K562 (cell line): ENCODE results near the gene SIGLEC7. TPM values are rescaled to one million over a fixed set of nuclear protein-coding genes. Genes with fewer than 3 reads are reported as not detected.

Source experiments
- ATF4 ChIP-seq: fragments of 450-650 bp; formaldehyde crosslinking; IDR thresholded peaks from 2 replicates; pipeline ENCODE4 v1.4.0; 2022; ENCODE audit warnings: mild to moderate bottlenecking, moderate library complexity
- CBX2 ChIP-seq: fragments of 200-600 bp; sonication (generic); IDR thresholded peaks from one replicate; pipeline ENCODE4 v1.6.1; 2012; ENCODE audit warnings: mild to moderate bottlenecking, low read length, inconsistent platforms; ENCODE audit not compliant: insufficient read depth, poor library complexity, severe bottlenecking
- DPF2 ChIP-seq: fragments of 450-650 bp; IDR thresholded peaks from 2 replicates; pipeline ENCODE4 v1.6.1; 2016
- FOXJ2 ChIP-seq: fragments of 200-800 bp; sonication (Bioruptor generic); IDR thresholded peaks from 2 replicates; pipeline ENCODE4 v1.6.1; 2016; ENCODE audit warnings: missing genetic modification characterization, missing compliant biosample characterization
- GATA2 ChIP-seq: sonication (generic); formaldehyde crosslinking; IDR thresholded peaks from 2 replicates; pipeline ENCODE4 v1.4.0; 2020; ENCODE audit warnings: mild to moderate bottlenecking, missing genetic modification reagents
- LCOR ChIP-seq: sonication (generic); formaldehyde crosslinking; IDR thresholded peaks from 2 replicates; pipeline ENCODE4 v1.8.0; 2022; ENCODE audit warnings: mild to moderate bottlenecking, missing genetic modification reagents
- MAFG ChIP-seq: fragments of 450-650 bp; conservative IDR thresholded peaks from 2 replicates; pipeline ENCODE4 v1.6.1; 2016; ENCODE audit warnings: missing genetic modification characterization, missing compliant biosample characterization
- MLLT1 ChIP-seq, 2 experiments: fragments of 450-650 bp; IDR thresholded peaks; 2 replicates each; pipeline ENCODE4 v1.6.1; 2016
- PBX2 ChIP-seq, 2 experiments: IDR thresholded peaks in 1 of 2; conservative IDR thresholded peaks in 1 of 2; 2 replicates each; pipeline ENCODE4 v1.6.1; 2016; ENCODE audit warnings: low read depth in 2 of 2, mild to moderate bottlenecking in 1 of 2, missing compliant biosample characterization in 1 of 2, missing genetic modification characterization in 1 of 2, moderate library complexity in 1 of 2
- POLR2A ChIP-seq: fragments of 450-650 bp; conservative IDR thresholded peaks from 2 replicates; pipeline ENCODE4 v1.6.1; 2016
- POLR2AphosphoS5 ChIP-seq: IDR thresholded peaks from 2 replicates; pipeline ENCODE4 v1.6.1; 2011; ENCODE audit warnings: mild to moderate bottlenecking, low read depth, low read length, moderate library complexity; ENCODE audit not compliant: control insufficient read depth, insufficient read depth
- TAF15 ChIP-seq: fragments of 200-400 bp; formaldehyde crosslinking; IDR thresholded peaks from 2 replicates; pipeline ENCODE4 v1.6.1; 2017; ENCODE audit warnings: mild to moderate bottlenecking, low read depth, low read length, moderate library complexity
- TCF7L2 ChIP-seq: fragments of 150-350 bp; IDR thresholded peaks from 2 replicates; pipeline ENCODE4 v1.6.1; 2016; ENCODE audit warnings: low read depth, mild to moderate bottlenecking, low read length, moderate library complexity
- XRCC3 ChIP-seq: fragments of 450-650 bp; IDR thresholded peaks from 2 replicates; pipeline ENCODE4 v1.6.1; 2017; ENCODE audit warnings: mild to moderate bottlenecking, moderate library complexity
- ZNF23 ChIP-seq: fragments of 250-450 bp; sonication (Bioruptor Pico); IDR thresholded peaks from 2 replicates; pipeline ENCODE4 v1.4.0; 2020; ENCODE audit warnings: mild to moderate bottlenecking
- polyA plus RNA-seq, 8 experiments: library from polyadenylated mRNA; depleted of rRNA in 4 of 8; stranded (reverse) in 5 of 8; unstranded in 3 of 8; fragments of >200 nt; fragmentation: Nextera tagmentation in 2 of 8; fragmentation: Illumina TruSeq in 1 of 8; extraction: Ambion mirVana in 2 of 8; extraction: Trizol in 1 of 8; gene quantifications; 2 replicates each; pipeline versions ENCODE4 v1.2.1 to v1.2.3, GENCODE V29; 2011 to 2014; ENCODE audit warnings: inconsistent platforms in 1 of 8, missing spikeins in 1 of 8
- total RNA-seq, 7 experiments: library from RNA; depleted of rRNA in 6 of 7; stranded (reverse); fragments of >200 nt in 6 of 7; fragmentation: Illumina TruSeq in 2 of 7; extraction: Trizol in 2 of 7; gene quantifications; 2 replicates each; pipeline versions ENCODE4 v1.2.1 to v1.2.3, GENCODE V29; 2011 to 2021; ENCODE audit warnings: low replicate concordance in 1 of 7
- TF ChIP-seq, protein P1 (sequence below): fragments of 450-650 bp; IDR thresholded peaks from 2 replicates; pipeline ENCODE4 v1.6.1; 2018; ENCODE audit not compliant: partially characterized antibody
- TF ChIP-seq, protein P2 (sequence below), 2 experiments: fragments of 450-650 bp; conservative IDR thresholded peaks; 2 replicates each; pipeline ENCODE4 v1.6.1; 2017; ENCODE audit warnings: mild to moderate bottlenecking in 2 of 2, moderate library complexity in 2 of 2

The SIGLEC7 gene
- total and polyA plus RNA-seq, 9 of the 15 experiments (the other 6 are each of a cell fraction or from before 2014, with no cell fraction given) = 0.10 to 0.12 TPM; not detected in 7

DNA sequence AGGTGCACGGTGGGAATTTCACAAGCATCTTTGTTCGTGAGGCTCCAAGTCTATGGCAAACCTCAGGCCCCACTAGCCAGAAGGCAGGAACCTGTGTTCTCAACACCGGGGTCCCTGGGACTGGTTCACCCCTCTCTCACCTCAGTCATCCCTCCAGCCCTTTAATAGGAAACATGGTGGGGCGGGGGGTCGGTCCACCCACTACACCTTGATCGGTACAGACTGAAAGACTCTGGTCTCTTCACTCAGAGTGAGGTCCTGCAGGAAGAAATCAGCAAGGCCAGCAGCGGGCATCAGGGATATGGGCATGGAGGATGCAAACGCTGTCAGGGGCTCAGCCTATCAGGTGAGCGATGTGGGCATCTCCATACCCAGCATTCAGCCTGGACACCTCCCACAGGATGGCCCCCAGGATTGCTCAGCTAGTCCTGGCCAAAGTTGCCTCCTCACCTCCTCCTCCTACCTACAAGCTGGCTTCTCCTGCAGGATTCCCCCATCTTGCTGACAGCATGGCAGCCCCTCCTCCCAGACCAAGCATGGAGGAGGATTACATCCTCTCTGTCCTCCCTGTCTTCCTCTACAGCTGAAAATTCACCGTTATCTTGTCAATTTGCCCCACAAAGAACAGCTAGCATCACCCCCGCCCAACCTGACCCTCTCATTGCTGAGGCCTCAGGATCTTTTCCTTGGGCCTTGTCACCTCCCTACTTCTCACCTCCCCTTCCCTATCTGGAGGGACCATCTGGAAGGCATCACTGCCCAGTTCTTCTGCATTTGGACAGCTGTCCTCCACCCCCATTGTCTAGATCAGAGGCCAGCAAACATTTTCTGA, 45.5 kb downstream of the SIGLEC7 start (continued):
- TF ChIP-seq, protein P1, sequence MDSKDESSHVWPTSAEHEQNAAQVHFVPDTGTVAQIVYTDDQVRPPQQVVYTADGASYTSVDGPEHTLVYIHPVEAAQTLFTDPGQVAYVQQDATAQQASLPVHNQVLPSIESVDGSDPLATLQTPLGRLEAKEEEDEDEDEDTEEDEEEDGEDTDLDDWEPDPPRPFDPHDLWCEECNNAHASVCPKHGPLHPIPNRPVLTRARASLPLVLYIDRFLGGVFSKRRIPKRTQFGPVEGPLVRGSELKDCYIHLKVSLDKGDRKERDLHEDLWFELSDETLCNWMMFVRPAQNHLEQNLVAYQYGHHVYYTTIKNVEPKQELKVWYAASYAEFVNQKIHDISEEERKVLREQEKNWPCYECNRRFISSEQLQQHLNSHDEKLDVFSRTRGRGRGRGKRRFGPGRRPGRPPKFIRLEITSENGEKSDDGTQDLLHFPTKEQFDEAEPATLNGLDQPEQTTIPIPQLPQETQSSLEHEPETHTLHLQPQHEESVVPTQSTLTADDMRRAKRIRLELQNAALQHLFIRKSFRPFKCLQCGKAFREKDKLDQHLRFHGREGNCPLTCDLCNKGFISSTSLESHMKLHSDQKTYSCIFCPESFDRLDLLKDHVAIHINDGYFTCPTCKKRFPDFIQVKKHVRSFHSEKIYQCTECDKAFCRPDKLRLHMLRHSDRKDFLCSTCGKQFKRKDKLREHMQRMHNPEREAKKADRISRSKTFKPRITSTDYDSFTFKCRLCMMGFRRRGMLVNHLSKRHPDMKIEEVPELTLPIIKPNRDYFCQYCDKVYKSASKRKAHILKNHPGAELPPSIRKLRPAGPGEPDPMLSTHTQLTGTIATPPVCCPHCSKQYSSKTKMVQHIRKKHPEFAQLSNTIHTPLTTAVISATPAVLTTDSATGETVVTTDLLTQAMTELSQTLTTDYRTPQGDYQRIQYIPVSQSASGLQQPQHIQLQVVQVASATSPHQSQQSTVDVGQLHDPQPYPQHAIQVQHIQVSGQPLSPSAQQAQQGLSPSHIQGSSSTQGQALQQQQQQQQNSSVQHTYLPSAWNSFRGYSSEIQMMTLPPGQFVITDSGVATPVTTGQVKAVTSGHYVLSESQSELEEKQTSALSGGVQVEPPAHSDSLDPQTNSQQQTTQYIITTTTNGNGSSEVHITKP = no peak
- TF ChIP-seq TAF15 = no peak
- TF ChIP-seq FOXJ2 (tag) = no peak
- TF ChIP-seq, protein P2, sequence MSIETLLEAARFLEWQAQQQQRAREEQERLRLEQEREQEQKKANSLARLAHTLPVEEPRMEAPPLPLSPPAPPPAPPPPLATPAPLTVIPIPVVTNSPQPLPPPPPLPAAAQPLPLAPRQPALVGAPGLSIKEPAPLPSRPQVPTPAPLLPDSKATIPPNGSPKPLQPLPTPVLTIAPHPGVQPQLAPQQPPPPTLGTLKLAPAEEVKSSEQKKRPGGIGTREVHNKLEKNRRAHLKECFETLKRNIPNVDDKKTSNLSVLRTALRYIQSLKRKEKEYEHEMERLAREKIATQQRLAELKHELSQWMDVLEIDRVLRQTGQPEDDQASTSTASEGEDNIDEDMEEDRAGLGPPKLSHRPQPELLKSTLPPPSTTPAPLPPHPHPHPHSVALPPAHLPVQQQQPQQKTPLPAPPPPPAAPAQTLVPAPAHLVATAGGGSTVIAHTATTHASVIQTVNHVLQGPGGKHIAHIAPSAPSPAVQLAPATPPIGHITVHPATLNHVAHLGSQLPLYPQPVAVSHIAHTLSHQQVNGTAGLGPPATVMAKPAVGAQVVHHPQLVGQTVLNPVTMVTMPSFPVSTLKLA (conservative IDR thresholded peaks at IDR 0.05) = no peak
- no peak for TF ChIP-seq ZNF23 (CRISPR knock-in tag)
- TF ChIP-seq TCF7L2 = no peak
- TF ChIP-seq DPF2 = no peak
- TF ChIP-seq ATF4 (CRISPR knock-in tag) = no peak
- peak; percentile 68 for TF ChIP-seq GATA2
- no peak for TF ChIP-seq POLR2AphosphoS5
- no peak for TF ChIP-seq CBX2
- TF ChIP-seq MLLT1 (IDR thresholded peaks at IDR 0.05) = no peak
- no peak for TF ChIP-seq POLR2A
- TF ChIP-seq LCOR (CRISPR knock-in tag) = no peak
- TF ChIP-seq PBX2 (CRISPR knock-in tag; IDR thresholded peaks at IDR 0.05; ENCODE audit: low read depth) = no peak
- TF ChIP-seq PBX2 (tag; conservative IDR thresholded peaks at IDR 0.05; ENCODE audit: low read depth) = no peak
- no peak for TF ChIP-seq XRCC3
- TF ChIP-seq MAFG (tag) = no peak
